Neuron (in vitro differentiated cells): ENCODE data around the gene FA2H.
A peak's percentile ranks its signal among the peaks of the same experiment; 100 is the strongest.

ENCODE experiments used
- H2AFZ ChIP-seq: one replicate; pipeline ENCODE4 v1.6.1; 2013; ENCODE audit warnings: low read depth, mild to moderate bottlenecking, inconsistent platforms, low read length, moderate library complexity
- H3K27me3 ChIP-seq: one replicate; pipeline ENCODE4 v1.6.1; 2013; ENCODE audit warnings: low read length; ENCODE audit not compliant: insufficient read depth
- H3K36me3 ChIP-seq: one replicate; pipeline ENCODE4 v1.6.1; 2013; ENCODE audit warnings: low read length; ENCODE audit not compliant: insufficient read depth
- H3K4me1 ChIP-seq: one replicate; pipeline ENCODE4 v1.6.1; 2013; ENCODE audit warnings: low read length; ENCODE audit not compliant: insufficient read depth
- H3K4me3 ChIP-seq: 2 replicates; pipeline ENCODE4 v1.5.1; 2013; ENCODE audit warnings: mild to moderate bottlenecking, low read length, moderate library complexity
- H3K9me3 ChIP-seq: one replicate; pipeline ENCODE4 v1.6.1; 2013; ENCODE audit warnings: low read length

FA2H gene

GRCh38 chr16:74745926-74746325 is 28.7 kb downstream of the FA2H start:
- H3K9me3 ChIP-seq: no peaks in the 10 kb centered on the region
- H3K36me3 ChIP-seq: no peaks in the 10 kb centered on the region
- no peak overlapping the region for H2AFZ ChIP-seq
- peaks cover 5% of the 10 kb centered on the region for H3K4me1 ChIP-seq
- peaks cover 4% of the 10 kb centered on the region for H3K27me3 ChIP-seq
- no peak overlapping the region for H3K4me3 ChIP-seq

- H3K4me3 ChIP-seq: no peak overlapping the region
- H3K9me3 ChIP-seq: no peaks in the 10 kb centered on the region
- peaks cover 5% of the 10 kb centered on the region for H3K4me1 ChIP-seq
- no peak overlapping the region for H2AFZ ChIP-seq
- no peaks in the 10 kb centered on the region for H3K36me3 ChIP-seq
- H3K27me3 ChIP-seq: peaks cover 4% of the 10 kb centered on the region
These were observed 29.5 kb downstream of the FA2H start for GRCh38 chr16:74745109-74745615.

- no peak overlapping the region for H2AFZ ChIP-seq
- no peaks in the 10 kb centered on the region for H3K9me3 ChIP-seq
- H3K4me1 ChIP-seq: peaks cover 5% of the 10 kb centered on the region
- no peak overlapping the region for H3K4me3 ChIP-seq
- H3K27me3 ChIP-seq: peaks cover 3% of the 10 kb centered on the region
- H3K36me3 ChIP-seq: no peaks in the 10 kb centered on the region
These were observed 30.1 kb downstream of the FA2H start for GRCh38 chr16:74744566-74744965.

GRCh38 chr16:74743668-74744299 is 30.8 kb downstream of the FA2H start:
- Histone ChIP-seq H2AFZ (peak overlapping the region; percentile 13), H3K4me1 (peaks cover 5% of the 10 kb centered on the region), H3K4me3 (no peak overlapping the region), H3K9me3 (no peaks in the 10 kb centered on the region), H3K27me3 (peaks cover 4% of the 10 kb centered on the region), H3K36me3 (no peaks in the 10 kb centered on the region)

GRCh38 chr16:74743045-74743667 is 31.5 kb downstream of the FA2H start:
- H3K4me1 ChIP-seq: peaks cover 6% of the 10 kb centered on the region
- H2AFZ ChIP-seq: peak overlapping the region; percentile 13
- no peaks in the 10 kb centered on the region for H3K36me3 ChIP-seq
- no peak overlapping the region for H3K4me3 ChIP-seq
- H3K27me3 ChIP-seq: peaks cover 6% of the 10 kb centered on the region
- H3K9me3 ChIP-seq: no peaks in the 10 kb centered on the region

- Histone ChIP-seq H3K36me3 (no peaks in the 10 kb centered on the region), H3K4me3 (no peak overlapping the region), H3K27me3 (peaks cover 9% of the 10 kb centered on the region), H3K4me1 (peaks cover 9% of the 10 kb centered on the region), H2AFZ (no peak overlapping the region), H3K9me3 (no peaks in the 10 kb centered on the region)
These were observed 32.6 kb downstream of the FA2H start for GRCh38 chr16:74742051-74742481.

- no peaks in the 10 kb centered on the region for H3K9me3 ChIP-seq
- peaks cover 9% of the 10 kb centered on the region for H3K4me1 ChIP-seq
- no peaks in the 10 kb centered on the region for H3K36me3 ChIP-seq
- H2AFZ ChIP-seq: no peak overlapping the region
- H3K27me3 ChIP-seq: peaks cover 15% of the 10 kb centered on the region
- H3K4me3 ChIP-seq: no peak overlapping the region
These were observed 33.8 kb downstream of the FA2H start for GRCh38 chr16:74740795-74741304.

GRCh38 chr16:74739275-74739674 is 35.3 kb downstream of the FA2H start:
- Histone ChIP-seq H3K4me1 (peaks cover 20% of the 10 kb centered on the region), H3K27me3 (peaks cover 15% of the 10 kb centered on the region), H3K9me3 (no peaks in the 10 kb centered on the region), H3K36me3 (no peaks in the 10 kb centered on the region), H3K4me3 (no peak overlapping the region), H2AFZ (no peak overlapping the region)

DNA sequence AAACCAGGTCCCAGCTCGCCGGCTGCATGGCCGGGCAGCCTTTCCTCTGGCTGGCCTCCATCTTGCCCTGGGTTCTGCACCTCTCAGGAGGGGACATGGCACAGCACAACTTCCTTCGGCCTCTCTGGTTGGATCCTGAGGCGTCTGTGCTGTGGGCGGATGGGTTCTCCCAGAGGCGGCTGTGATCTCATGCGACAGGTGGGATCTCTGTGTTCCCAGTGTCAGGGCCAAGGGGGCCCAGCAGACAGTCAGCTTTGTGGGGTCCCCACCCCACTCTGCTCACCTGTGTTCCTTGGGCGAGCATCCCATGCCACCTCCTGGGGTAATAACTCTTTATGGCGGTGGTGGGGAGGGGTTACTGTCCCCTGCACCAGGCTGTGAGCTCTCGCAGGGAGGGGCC is 35.8 kb downstream of the FA2H start:
- Histone ChIP-seq H3K9me3 (no peaks in the 10 kb centered on the region), H3K36me3 (no peaks in the 10 kb centered on the region), H3K4me3 (no peak overlapping the region), H3K4me1 (peaks cover 22% of the 10 kb centered on the region), H3K27me3 (peaks cover 15% of the 10 kb centered on the region), H2AFZ (no peak overlapping the region)

GRCh38 chr16:74738113-74738541 is 36.5 kb downstream of the FA2H start:
- no peaks in the 10 kb centered on the region for H3K9me3 ChIP-seq
- H2AFZ ChIP-seq: no peak overlapping the region
- peaks cover 17% of the 10 kb centered on the region for H3K4me1 ChIP-seq
- H3K4me3 ChIP-seq: no peak overlapping the region
- no peaks in the 10 kb centered on the region for H3K36me3 ChIP-seq
- peaks cover 15% of the 10 kb centered on the region for H3K27me3 ChIP-seq

DNA sequence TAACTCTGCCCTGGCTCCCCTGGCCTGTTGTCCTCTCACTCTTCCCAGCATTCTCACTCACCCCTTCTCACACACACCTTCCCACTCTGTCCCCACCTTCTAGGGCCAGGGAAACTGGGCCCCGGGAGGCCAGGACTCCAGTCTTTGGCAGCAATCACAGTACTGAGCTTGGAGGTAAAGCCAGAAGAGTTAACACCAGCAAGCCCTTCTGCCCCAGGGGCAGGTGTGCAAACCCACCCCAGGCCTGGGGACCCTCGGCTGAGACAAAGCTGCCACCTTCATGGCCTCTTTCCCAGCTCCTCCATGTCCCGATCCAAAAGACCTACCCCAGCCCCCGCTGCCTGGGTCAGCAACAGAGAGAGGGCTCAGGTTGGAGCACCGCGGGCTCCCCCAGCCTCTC is 37.1 kb downstream of the FA2H start:
- H2AFZ ChIP-seq: no peak overlapping the region
- peaks cover 17% of the 10 kb centered on the region for H3K4me1 ChIP-seq
- no peak overlapping the region for H3K4me3 ChIP-seq
- H3K9me3 ChIP-seq: no peaks in the 10 kb centered on the region
- no peaks in the 10 kb centered on the region for H3K36me3 ChIP-seq
- H3K27me3 ChIP-seq: peaks cover 15% of the 10 kb centered on the region

DNA sequence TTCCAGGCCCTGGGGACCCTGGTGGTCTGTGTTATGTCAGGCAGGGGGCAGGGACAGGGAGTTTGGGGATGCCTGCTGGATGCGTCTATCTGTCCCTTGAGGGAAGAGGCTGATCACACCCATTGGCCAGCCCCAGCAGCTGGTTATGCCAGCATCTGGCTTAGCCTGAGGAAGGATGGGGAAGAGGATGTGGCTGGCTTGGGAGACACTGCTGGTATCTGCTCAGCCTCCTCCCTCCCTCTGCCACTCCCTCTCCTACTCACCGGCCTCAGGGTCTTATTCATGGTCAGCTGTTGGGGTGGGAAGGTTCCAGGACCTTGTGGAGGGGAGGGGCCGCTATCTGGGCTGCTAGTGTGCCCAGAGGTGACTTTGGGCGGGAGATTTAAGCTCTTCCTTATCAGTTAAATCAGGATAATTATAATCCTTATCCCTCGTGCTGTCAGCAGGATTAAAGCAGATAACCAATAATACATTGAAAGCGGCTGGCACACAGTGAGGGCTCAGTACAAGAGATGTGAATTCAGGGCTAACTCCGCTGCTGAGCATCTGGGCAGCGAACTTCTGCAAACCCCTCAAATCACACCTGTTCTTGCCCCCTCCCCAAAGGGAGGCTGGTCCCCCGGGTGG is 38.0 kb downstream of the FA2H start:
- no peak overlapping the region for H2AFZ ChIP-seq
- H3K9me3 ChIP-seq: no peaks in the 10 kb centered on the region
- H3K4me3 ChIP-seq: no peak overlapping the region
- peaks cover 15% of the 10 kb centered on the region for H3K27me3 ChIP-seq
- H3K4me1 ChIP-seq: peaks cover 17% of the 10 kb centered on the region
- H3K36me3 ChIP-seq: no peaks in the 10 kb centered on the region

GRCh38 chr16:74735554-74735953 is 39.1 kb downstream of the FA2H start:
- H3K36me3 ChIP-seq: no peaks in the 10 kb centered on the region
- H3K4me3 ChIP-seq: no peak overlapping the region
- H3K9me3 ChIP-seq: no peaks in the 10 kb centered on the region
- peaks cover 17% of the 10 kb centered on the region for H3K4me1 ChIP-seq
- no peak overlapping the region for H2AFZ ChIP-seq
- H3K27me3 ChIP-seq: peaks cover 15% of the 10 kb centered on the region
